Right lobe of liver (tissue), 6 donors: ENCODE results near the gene TRRAP. TPM values are rescaled to one million over a fixed set of nuclear protein-coding genes. Genes with fewer than 3 reads are reported as not detected.

ENCODE experiments used
- ATAC-seq, 4 donors: fragments of 200-7000 bp; cut with Tn5 transposase; one replicate each; pipeline ENCODE4 v1.9.1; 2020; ENCODE audit warnings: mild to moderate bottlenecking in 4 of 4, moderate library complexity in 4 of 4
- DNase-seq, 3 donors: peaks; one replicate each; pipeline ENCODE4 v3.0.0-alpha.2; 2020
- H3K27ac ChIP-seq, 3 donors: fragments of 200-600 bp; one replicate each; pipeline ENCODE4 v1.8.0; 2022
- H3K27me3 ChIP-seq, 2 donors: fragments of 200-600 bp; one replicate each; pipeline ENCODE4 v1.8.0; 2022
- H3K36me3 ChIP-seq, 4 donors: fragments of 200-600 bp; sonication (generic) in 1 of 4; one replicate each; pipeline versions ENCODE4 v1.5.1 to v1.8.0; 2017 to 2022; ENCODE audit warnings: control low read depth in 1 of 4
- H3K4me1 ChIP-seq, 4 donors: fragments of 200-600 bp; sonication (generic) in 1 of 4; one replicate each; pipeline versions ENCODE4 v1.5.1 to v1.8.0; 2017 to 2022; ENCODE audit warnings: control low read depth in 1 of 4
- H3K4me3 ChIP-seq, 3 donors: fragments of 200-600 bp; one replicate each; pipeline ENCODE4 v1.8.0; 2022
- H3K9me3 ChIP-seq, 4 donors: fragments of 200-600 bp; sonication (generic) in 1 of 4; one replicate each; pipeline versions ENCODE4 v1.5.1 to v1.8.0; 2017 to 2022; ENCODE audit warnings: control low read depth in 1 of 4
- POLR2A ChIP-seq: fragments of 450-650 bp; IDR thresholded peaks from one replicate; pipeline ENCODE4 v1.6.1; 2017; ENCODE audit warnings: antibody characterized with exemption, mild to moderate bottlenecking
- WGBS: methylation state at CpG from one replicate; pipeline ENCODE4 v1.1.6; 2018; ENCODE audit warnings: low coverage, low lambda C conversion rate; ENCODE audit not compliant: insufficient coverage; ENCODE audit errors: missing lambda C conversion rate; 5-methylcytosine and 5-hydroxymethylcytosine counted together
- intact Hi-C, 2 donors: fragments of 100-400 bp; cut with DNase I; formaldehyde crosslinking; loops; one replicate each; pipeline versions ENCODE4 v1.11.2 to v1.14.1; 2022
- total RNA-seq, 6 experiments: library from RNA; depleted of rRNA in 2 of 6; stranded (reverse); fragments of >200 nt in 2 of 6; fragmentation: NEBNext Ultra II Directional in 3 of 6; extraction: Animal tissue kit (Norgen Biotek cat#: 25700) in 3 of 6; gene quantifications; one replicate each; pipeline versions ENCODE4 v1.1.0 to v1.2.4, GENCODE V29; 2016 to 2023
- TF ChIP-seq, protein P1 (sequence below), 4 donors: fragments of 200-600 bp in 3 of 4; fragments of 450-650 bp in 1 of 4; IDR thresholded peaks; one replicate each; pipeline versions ENCODE4 v1.5.1 to v1.8.0; 2016 to 2022; ENCODE audit warnings: antibody characterized with exemption in 4 of 4, mild to moderate bottlenecking in 2 of 4
- donor health status: DM: no; HTN: yes; CAD: no.
- donor health status: DM: no; HTN: no; CAD: no.
- donor health status: DM: no; HTN: no; CAD: no.
- donor health status: DM: no; HTN: yes; CAD: no.
- donor health status: DM: no; HTN: yes; CAD: no.

The TRRAP gene
- total RNA-seq, 6 experiments from 2014 or later, result 16.1 to 20.5 (median 18.6) TPM

DNA sequence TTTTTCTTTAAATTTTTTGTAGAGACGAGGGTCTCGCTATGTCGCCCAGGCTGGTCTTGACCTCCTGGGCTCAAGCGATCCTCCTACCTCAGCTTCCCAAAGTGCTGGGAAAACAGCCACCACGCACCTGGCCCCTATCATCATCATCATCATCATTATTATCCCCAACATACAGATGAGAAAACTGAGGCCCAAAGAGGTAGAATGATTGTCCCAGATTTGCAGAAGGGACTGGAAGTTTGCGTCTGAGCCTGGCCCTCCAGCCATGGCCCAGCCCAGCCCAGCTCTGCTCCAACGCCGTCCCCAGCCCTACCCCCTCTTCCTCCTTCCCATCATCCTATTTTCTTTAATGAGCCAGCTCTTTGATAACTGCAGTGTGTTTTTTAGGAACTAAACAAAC, 43.4 kb upstream of the TRRAP start:
- 50% methylated on average over 8 of the region's 8 CpGs for WGBS
- intact Hi-C loops, result no loop called here
- no peak for DNase-seq

GRCh38 chr7:98836811-98837629, 41.3 kb upstream of the TRRAP start:
- DNase-seq, result no peak
- intact Hi-C loops, result no loop called here
- TF ChIP-seq, protein P1, sequence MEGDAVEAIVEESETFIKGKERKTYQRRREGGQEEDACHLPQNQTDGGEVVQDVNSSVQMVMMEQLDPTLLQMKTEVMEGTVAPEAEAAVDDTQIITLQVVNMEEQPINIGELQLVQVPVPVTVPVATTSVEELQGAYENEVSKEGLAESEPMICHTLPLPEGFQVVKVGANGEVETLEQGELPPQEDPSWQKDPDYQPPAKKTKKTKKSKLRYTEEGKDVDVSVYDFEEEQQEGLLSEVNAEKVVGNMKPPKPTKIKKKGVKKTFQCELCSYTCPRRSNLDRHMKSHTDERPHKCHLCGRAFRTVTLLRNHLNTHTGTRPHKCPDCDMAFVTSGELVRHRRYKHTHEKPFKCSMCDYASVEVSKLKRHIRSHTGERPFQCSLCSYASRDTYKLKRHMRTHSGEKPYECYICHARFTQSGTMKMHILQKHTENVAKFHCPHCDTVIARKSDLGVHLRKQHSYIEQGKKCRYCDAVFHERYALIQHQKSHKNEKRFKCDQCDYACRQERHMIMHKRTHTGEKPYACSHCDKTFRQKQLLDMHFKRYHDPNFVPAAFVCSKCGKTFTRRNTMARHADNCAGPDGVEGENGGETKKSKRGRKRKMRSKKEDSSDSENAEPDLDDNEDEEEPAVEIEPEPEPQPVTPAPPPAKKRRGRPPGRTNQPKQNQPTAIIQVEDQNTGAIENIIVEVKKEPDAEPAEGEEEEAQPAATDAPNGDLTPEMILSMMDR (IDR thresholded peaks at IDR 0.05), result peak; percentile 24 to 54 (median 32)
- no peak for TF ChIP-seq POLR2A
- no peak for ATAC-seq
- no peaks in the 10 kb centered on the region for H3K27me3 ChIP-seq
- no peak overlapping the region for H3K27ac ChIP-seq
- WGBS, result 18% methylated on average over 8 of the region's 10 CpGs
- peaks cover 0 to 6% (median under 1%) of the 10 kb centered on the region in 4 donors for H3K4me1 ChIP-seq
- no peaks in the 10 kb centered on the region for H3K36me3 ChIP-seq
- H3K9me3 ChIP-seq, result no peaks in the 10 kb centered on the region
- H3K4me3 ChIP-seq, result no peak overlapping the region

More for the DNA sequence above, 43.4 kb upstream of the TRRAP start:
- Histone ChIP-seq H3K4me1 (peaks cover 0 to 1% (median 0%) of the 10 kb centered on the region in 4 donors), H3K27me3 (no peaks in the 10 kb centered on the region), H3K27ac (no peak overlapping the region), H3K4me3 (no peak overlapping the region), H3K36me3 (no peaks in the 10 kb centered on the region), H3K9me3 (no peaks in the 10 kb centered on the region)
- no peak for ATAC-seq
- TF ChIP-seq, protein P1 (IDR thresholded peaks at IDR 0.05), result no peak

- no peak for ATAC-seq
- intact Hi-C loops, result no loop called here
- whole genome bisulfite sequencing, result 74% methylated on average over 5 of the region's 5 CpGs
These were observed 40.7 kb upstream of the TRRAP start for GRCh38 chr7:98837630-98837972.

GRCh38 chr7:98840096-98840495, 38.2 kb upstream of the TRRAP start:
- no peak overlapping the region for H3K4me3 ChIP-seq
- TF ChIP-seq, protein P1 (IDR thresholded peaks at IDR 0.05), result no peak
- no peak for TF ChIP-seq POLR2A
- no peaks in the 10 kb centered on the region for H3K9me3 ChIP-seq
- H3K36me3 ChIP-seq, result no peaks in the 10 kb centered on the region
- H3K27ac ChIP-seq, result no peak overlapping the region
- DNase-seq (no peak), ATAC-seq (no peak)
- intact Hi-C loops, result loop anchor here in 1 of 2 donors (5.0 kb wide), 1 partner anchor 408 kb away; no protein-coding TSS in a partner anchor
- peaks cover 0 to 6% (median under 1%) of the 10 kb centered on the region in 4 donors for H3K4me1 ChIP-seq
- 20% methylated on average over 1 of the region's 11 CpGs for WGBS
- no peaks in the 10 kb centered on the region for H3K27me3 ChIP-seq

More at GRCh38 chr7:98837630-98837972, 40.7 kb upstream of the TRRAP start:
- Histone ChIP-seq H3K27ac (no peak overlapping the region), H3K27me3 (no peaks in the 10 kb centered on the region), H3K4me3 (no peak overlapping the region), H3K9me3 (no peaks in the 10 kb centered on the region), H3K4me1 (peaks cover 0 to 6% (median under 1%) of the 10 kb centered on the region in 4 donors), H3K36me3 (no peaks in the 10 kb centered on the region)
- no peak for TF ChIP-seq POLR2A
- TF ChIP-seq, protein P1 (IDR thresholded peaks at IDR 0.05), result no peak
- no peak for DNase-seq
